Stimulated activated CD4-positive, alpha-beta T cell treated with anti-CD3 and anti-CD28 coated beads, Interleukin-4, amount 100 ng/mL, for 24 hours (primary cell): ENCODE data around the gene CENPE.
A peak's percentile ranks its signal among the peaks of the same experiment; 100 is the strongest.

Experiments
- DNase-seq: peaks from one replicate; pipeline ENCODE4 v3.0.0-alpha.2; 2020

CENPE gene

GRCh38 chr4:103129174-103129573 is 69.0 kb downstream of the CENPE start:
- DNase-seq = no peak

- no peak for DNase-seq
These were observed 72.0 kb downstream of the CENPE start for GRCh38 chr4:103126126-103126525.

DNA sequence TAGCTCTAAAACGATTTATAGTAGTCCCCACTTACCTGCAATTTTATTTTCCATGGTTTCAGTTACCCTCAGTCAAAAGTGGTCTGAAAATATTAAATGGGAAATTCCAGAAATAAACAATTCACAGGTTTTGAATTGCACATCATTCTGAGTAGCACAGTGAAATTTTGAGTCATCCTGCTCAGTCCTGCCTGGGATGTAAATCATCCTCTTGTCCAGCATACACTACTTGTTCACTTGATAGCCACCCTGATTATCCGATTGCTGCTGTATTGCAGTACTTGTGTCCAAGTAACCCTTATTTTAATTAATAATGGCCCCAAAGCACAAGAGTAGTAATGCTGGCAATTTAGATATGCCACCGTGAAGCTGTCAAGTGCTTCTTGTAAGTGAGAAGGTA is 75.0 kb downstream of the CENPE start:
- DNase-seq = no peak

DNA sequence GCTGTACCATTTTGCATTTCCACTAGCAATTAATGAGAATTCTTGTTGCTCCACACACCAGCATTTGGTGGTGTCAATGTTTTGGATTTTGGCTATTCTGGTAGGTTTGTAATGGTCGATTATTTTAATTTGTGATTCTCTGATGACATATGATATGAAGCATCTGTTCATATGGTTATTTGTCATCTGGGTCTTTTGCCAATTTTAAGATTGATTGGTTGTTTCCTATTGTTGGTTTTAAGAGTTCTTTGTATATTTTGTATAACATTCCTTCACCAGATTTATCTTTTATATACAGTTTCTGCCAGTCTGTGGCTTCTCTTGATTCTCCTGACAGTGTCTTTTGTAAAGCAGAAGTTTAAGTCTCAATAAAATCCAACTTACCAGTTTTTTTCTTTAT is 80.0 kb downstream of the CENPE start:
- no peak for DNase-seq

DNA sequence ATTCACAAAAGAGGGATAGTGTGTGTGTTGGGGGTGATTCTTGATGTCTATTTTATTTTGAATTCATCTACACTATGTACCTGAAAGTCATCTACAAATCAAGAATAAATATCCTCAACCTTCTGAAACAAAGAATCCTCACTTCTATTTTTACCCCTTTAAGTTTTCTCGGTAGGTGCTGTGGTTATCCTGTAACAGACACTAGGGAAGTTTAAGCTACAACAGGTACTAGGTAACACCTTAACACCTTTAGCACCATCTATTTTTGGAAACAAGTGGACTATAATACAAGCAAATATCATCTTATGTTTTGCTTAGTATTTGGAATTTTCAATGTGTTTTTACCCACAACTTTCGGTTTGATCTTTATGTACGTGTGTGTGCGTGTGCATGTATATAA is 86.5 kb downstream of the CENPE start:
- no peak for DNase-seq

- no peak for DNase-seq
These were observed 89.6 kb downstream of the CENPE start for GRCh38 chr4:103108542-103108941.

- no peak for DNase-seq
These were observed 92.4 kb downstream of the CENPE start for GRCh38 chr4:103105558-103106356.

GRCh38 chr4:103104886-103105285 is 93.3 kb downstream of the CENPE start:
- DNase-seq = no peak

DNA sequence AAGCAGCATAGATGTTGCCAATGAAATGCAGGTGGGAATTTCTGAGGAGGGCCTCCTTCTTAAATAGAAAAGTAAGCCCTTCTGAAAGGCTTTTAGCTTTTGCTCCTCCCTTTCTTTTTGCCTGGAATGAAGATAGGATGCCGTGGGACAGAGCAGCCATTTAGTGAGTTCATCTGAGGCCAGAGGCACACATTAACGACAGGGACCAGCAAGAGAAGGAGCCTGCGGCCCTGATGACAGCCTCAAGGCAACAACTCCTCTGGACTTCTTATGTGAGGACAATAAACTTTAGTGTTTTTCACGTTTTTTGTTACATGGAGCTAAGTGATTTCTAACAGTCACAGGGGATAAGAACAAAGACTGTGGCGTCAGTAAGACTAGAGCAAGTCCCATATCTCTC is 97.5 kb downstream of the CENPE start:
- no peak for DNase-seq

- DNase-seq = peak; percentile 52
These were observed 98.3 kb downstream of the CENPE start, which contains the start of gene BDH2 for GRCh38 chr4:103099691-103100392. Gene BDH2 (minus strand): TSS chr4:103099834. CDS start chr4:103096254, 3,580 bp downstream.

- no peak for DNase-seq
These were observed 99.2 kb downstream of the CENPE start for GRCh38 chr4:103098756-103099440.

DNA sequence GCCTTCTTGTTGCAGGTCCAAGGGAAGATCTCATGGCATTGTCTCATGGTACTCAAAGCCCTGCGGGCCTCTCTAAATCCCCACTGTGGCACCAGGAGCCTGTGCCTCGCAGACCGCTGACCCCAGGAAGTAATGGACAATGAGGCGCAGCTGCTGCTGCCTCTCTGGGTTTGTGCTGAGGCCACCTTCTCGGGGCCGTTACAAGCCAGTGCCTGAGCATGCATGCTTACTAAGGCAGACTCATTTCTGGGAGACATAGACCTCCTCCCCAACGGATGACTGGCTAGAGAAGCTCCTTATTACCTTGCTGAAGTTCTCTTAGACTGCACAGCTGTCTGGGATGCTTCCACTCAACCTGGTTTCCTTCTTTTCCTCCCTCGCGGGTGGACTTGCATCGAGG is 99.8 kb downstream of the CENPE start:
- no peak for DNase-seq

DNA sequence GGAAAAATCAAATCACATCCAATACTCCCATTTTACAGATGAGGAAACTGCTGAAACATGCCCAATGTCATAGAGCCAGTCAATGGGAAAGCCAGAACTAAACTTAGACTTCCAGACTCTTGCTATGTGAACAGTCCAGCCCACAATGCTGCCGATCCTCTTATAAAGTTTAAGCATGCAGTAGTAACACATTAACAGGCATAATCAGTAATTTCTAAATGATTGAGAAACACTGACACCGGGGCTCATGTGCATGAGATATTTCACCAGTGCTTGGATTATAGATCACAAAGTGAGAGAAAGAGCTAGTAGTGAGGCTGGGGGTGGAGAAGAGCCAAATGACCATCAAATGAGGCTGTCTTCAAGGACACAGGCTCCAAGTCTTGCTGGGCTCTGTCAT is 101.0 kb downstream of the CENPE start:
- DNase-seq = no peak

DNA sequence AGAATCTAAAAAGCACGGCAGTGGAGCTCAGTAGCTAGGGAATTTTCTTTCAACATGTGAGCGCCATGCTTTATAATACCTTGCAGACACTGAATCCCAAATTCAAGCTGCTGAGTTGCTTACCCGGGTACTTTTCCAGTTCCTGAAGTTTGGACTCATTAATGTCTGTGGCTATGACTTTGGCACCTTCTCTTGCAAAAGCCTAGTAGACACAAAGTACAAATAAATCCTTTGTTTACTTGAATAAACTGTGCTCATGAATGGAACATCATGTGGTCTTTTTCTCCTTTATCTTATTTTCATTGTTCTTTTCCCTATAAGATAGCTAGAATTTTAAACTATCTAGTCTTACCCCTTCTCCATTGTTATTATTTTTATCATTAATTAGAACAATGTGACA is 103.1 kb downstream of the CENPE start:
- no peak for DNase-seq

- no peak for DNase-seq
These were observed 105.9 kb downstream of the CENPE start for GRCh38 chr4:103092245-103092644.

DNA sequence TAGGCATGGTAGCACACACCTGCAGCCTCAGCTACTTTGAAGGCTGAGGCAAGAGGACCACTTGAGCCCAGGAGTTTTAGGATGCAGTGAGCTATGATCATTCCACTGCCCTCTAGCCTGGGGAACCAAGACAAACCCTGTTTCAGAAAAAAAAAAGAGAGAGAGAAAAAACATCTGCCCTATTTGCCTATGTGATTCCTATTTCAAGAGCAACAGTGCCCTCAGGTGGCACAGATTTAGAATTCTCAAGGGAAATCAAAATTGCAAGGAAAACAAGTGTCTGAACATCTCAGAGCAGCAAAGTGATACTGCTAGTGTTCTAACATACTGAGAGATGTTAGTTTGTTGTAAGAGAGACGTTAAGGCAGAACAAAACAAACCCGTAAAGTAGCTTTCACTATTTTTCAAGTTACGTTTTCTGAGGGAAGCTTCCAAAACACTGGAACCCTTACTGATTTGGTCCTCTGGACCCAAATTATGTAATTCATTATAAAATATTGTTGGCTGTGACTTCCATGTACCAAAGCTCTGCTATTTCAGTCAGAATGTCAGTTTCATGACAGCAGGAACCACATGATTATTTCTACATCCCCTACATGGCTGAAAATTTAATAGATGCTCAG is 106.4 kb downstream of the CENPE start:
- DNase-seq = peak; percentile 56

- DNase-seq = no peak
These were observed 108.7 kb downstream of the CENPE start for GRCh38 chr4:103089481-103089880.

GRCh38 chr4:103086551-103086950 is 111.6 kb downstream of the CENPE start:
- no peak for DNase-seq

DNA sequence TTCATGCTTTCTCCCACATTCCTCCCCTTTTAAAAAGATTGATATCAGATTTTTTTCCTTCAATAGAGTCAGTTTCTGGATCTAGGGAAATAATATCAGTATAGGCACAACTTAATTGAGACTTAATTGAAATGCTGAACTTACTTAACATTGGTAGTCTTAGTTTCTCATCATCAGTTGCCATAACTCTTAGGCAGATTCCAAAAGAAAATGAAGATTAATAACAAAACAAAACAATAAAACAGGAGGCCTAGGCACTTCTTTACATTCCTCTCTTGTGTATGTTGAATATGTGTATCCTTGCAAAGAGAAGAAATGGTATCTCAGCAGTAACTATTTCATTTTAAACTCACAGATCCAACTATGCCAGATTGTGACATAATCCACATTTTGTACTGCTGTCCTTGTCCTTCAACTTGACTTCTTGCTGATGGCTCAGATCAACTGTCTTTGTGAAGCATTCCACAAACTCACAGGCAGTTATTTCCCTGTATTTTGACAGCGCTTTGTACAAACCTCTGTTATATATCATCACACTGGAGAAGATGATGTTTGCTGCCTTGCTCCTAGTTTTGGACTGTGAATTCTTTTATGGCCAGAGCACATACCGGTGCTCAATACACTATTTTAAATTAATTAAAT is 112.5 kb downstream of the CENPE start:
- no peak for DNase-seq

DNA sequence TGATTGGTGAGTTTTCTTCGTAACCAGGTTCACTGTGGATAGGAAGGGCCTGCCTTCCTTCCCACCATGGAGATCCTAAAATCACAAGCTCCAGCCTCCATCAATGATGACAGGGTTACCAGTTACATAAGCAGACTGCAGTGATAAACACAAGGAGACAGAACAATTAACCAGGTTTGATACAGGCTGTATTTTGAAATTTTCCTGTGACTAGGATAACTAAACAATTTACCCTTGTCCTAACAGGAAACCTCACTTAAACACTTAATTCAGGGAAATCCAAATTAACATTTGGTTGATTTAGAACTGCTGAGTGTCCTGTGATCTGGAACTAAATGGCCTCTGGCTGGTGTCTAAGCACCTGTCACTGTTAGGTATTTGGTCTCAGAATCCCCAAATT is 118.5 kb downstream of the CENPE start:
- DNase-seq = no peak

- DNase-seq = peak; percentile 10
These were observed 121.3 kb downstream of the CENPE start, which contains the start of gene SLC9B2 for GRCh38 chr4:103076747-103077347. Gene SLC9B2 (minus strand): TSS chr4:103076761. CDS start chr4:103067550, 9,211 bp downstream.
